Heart left ventricle (tissue), 13 donors: ENCODE measurements around the gene NEK5.

Experiments used
- CTCF ChIP-seq, 12 donors: fragments of 200-600 bp; sonication (generic) in 4 of 12; IDR thresholded peaks; one replicate each; pipeline versions ENCODE4 v1.5.0 to v1.8.0; 2018 to 2022; ENCODE audit warnings: antibody characterized with exemption in 12 of 12, mild to moderate bottlenecking in 5 of 12
- POLR2A ChIP-seq, 2 donors: fragments of 450-650 bp; IDR thresholded peaks; one replicate each; pipeline ENCODE4 v1.6.1; 2017; ENCODE audit warnings: antibody characterized with exemption in 2 of 2, mild to moderate bottlenecking in 2 of 2, moderate library complexity in 2 of 2
- donor health status: ischemic (EF 13 %, LVEDD 7.1; RV severe dilation, severe dysfunction).
- donor health status: DM: no; HTN: yes; CAD: no.
- donor health status: DM: no; HTN: no; CAD: no.
- donor health status: ischemic (EF 25% LVEDD 6.9; RV normal size, moderate dysfunction).
- donor health status: ischemic (EF 25% LVEDD 5.7; RV mildly dilated, moderate dysfunction).
- donor health status: ischemic (EF 35%, LVEDD 5.7; RV mildly dilated, moderate dysfunction).
- donor health status: nonischemic (EF 11% LVEDD 7.7; RV severe dilation, severe dysfunction).
- donor health status: DM: yes; HTN: yes; CAD: no.
- donor health status: PGD.
- donor health status: ischemic (EF 29% LVEDD 5.4; RV normal size, mild dysfunction).
- donor health status: nonischemic (EF 23%, LVEDD 6.1; RV moderate dilation, normal function).

- TF ChIP-seq CTCF (IDR thresholded peaks at IDR 0.05), result no peak
- TF ChIP-seq POLR2A (IDR thresholded peaks at IDR 0.05), result no peak
These were observed 101.0 kb downstream of the NEK5 start for GRCh38 chr13:52027832-52028231.
